Renal pelvis (tissue), 4 donors: ENCODE results near the gene ATP1B4. TPM values are rescaled to one million over a fixed set of nuclear protein-coding genes. Genes with fewer than 3 reads are reported as not detected.

ENCODE experiments used
- DNase-seq: peaks from one replicate; pipeline ENCODE4 v3.0.0-alpha.2; 2013
- polyA plus RNA-seq, 3 donors: library from polyadenylated mRNA; unstranded; fragments of 120-200 nt; gene quantifications; one replicate each; pipeline ENCODE4 v1.2.1, GENCODE V29; 2013; ENCODE audit not compliant: insufficient read length in 3 of 3

Gene ATP1B4
- polyA plus RNA-seq, 3 donors = 0.19 TPM; not detected in 2

GRCh38 chrX:120372667-120373370, 10.9 kb downstream of the ATP1B4 start:
- DNase-seq = no peak

- DNase-seq = no peak
These were observed 15.3 kb downstream of the ATP1B4 start for GRCh38 chrX:120377179-120377578.

GRCh38 chrX:120377715-120378114, 15.8 kb downstream of the ATP1B4 start:
- no peak for DNase-seq

- DNase-seq = no peak
These were observed 16.7 kb downstream of the ATP1B4 start for GRCh38 chrX:120378570-120378969.

GRCh38 chrX:120379937-120380681, 18.2 kb downstream of the ATP1B4 start:
- DNase-seq = no peak

- no peak for DNase-seq
These were observed 18.8 kb downstream of the ATP1B4 start for GRCh38 chrX:120380699-120381098.

- no peak for DNase-seq
These were observed 39.4 kb downstream of the ATP1B4 start for GRCh38 chrX:120401301-120401700.

GRCh38 chrX:120402369-120402768, 40.5 kb downstream of the ATP1B4 start:
- no peak for DNase-seq

GRCh38 chrX:120406638-120407037, 44.7 kb downstream of the ATP1B4 start:
- DNase-seq = no peak

- DNase-seq = no peak
These were observed 46.3 kb downstream of the ATP1B4 start for GRCh38 chrX:120408168-120408567.

- DNase-seq = no peak
These were observed 57.6 kb downstream of the ATP1B4 start for GRCh38 chrX:120419463-120419862.

GRCh38 chrX:120426599-120426998, 64.7 kb downstream of the ATP1B4 start:
- DNase-seq = no peak

- peak; percentile 2 for DNase-seq
These were observed 66.4 kb downstream of the ATP1B4 start for GRCh38 chrX:120428309-120428708.

GRCh38 chrX:120429776-120430540, 68.1 kb downstream of the ATP1B4 start:
- no peak for DNase-seq

Other genes with a start within 250 kb of the ATP1B4 start
- gene RHOXF1, start 246.2 kb upstream of the ATP1B4 start, polyA plus RNA-seq = 1 to 10 TPM in 2 of 3 donors, under 1 TPM in 1; 0.19 to 3.6 (median 3.5) TPM
- gene RHOXF2, start 203.5 kb upstream of the ATP1B4 start, polyA plus RNA-seq = under 1 TPM in 1 of 3 donors, not detected in 2; 0.13 TPM
- gene ZBTB33, start 111.3 kb upstream of the ATP1B4 start, polyA plus RNA-seq = 10 to 100 TPM; 23.5 to 25.6 (median 23.8) TPM
- gene TMEM255A, start 50.6 kb upstream of the ATP1B4 start, polyA plus RNA-seq = under 1 TPM; 0.21 to 0.30 (median 0.25) TPM
- gene LAMP2, start 107.2 kb downstream of the ATP1B4 start, polyA plus RNA-seq = 100 to 1,000 TPM; 132 to 150 (median 133) TPM
- gene CUL4B, start 198.9 kb downstream of the ATP1B4 start, polyA plus RNA-seq = 10 to 100 TPM; 64.4 to 73.2 (median 70.7) TPM
- 10 to 100 TPM; 47.7 to 57.8 (median 57.4) TPM for gene MCTS1, start 242.0 kb downstream of the ATP1B4 start, polyA plus RNA-seq